GM19452 (cell line): ENCODE data around the gene ASS1.

Experiments
- ATAC-seq: cut with Tn5 transposase; IDR thresholded peaks from one replicate; pipeline ENCODE4 v1.9.1; 2021; ENCODE audit not compliant: unreplicated experiment

Gene ASS1

DNA sequence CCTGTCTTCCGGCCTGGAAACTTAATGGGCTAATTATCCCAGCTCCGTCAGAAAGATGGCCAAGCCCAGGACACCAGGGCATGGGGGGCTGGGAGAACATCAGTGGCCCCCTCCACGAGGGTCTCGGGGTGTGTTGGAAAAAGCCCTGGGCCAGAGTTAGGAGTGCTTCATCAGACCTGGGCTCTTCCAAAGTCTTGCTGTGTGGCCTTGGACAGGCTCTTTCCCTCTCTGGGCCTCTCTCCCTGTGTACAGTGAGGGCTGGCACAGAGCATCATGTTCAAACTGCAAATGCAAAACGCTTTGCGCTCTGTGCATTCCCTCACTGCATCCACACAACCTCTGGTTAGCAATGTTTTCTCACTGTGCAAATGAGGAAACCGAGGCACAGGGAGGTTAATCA, 48.3 kb downstream of the ASS1 start:
- no peak for ATAC-seq

DNA sequence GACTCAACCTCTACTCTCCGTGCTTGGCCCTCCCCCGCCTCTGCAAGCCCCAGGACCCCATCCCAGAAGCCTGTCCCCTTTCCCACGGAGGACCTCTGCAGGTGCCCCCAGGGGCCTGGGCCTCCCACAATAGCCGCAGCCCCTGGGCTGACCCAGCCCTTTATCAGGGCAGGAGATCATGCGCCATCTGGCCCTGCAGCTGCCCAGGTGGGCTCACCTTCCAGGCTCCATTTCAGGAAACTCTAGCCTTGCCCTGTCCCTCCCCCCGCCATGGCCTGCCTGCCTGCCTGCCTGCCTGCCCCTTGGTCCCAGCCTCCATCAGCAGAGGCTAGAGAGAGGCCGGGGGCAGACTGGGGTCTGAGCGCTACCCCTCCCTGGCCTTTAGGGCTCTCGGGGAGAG, 48.7 kb downstream of the ASS1 start:
- ATAC-seq, result no peak

DNA sequence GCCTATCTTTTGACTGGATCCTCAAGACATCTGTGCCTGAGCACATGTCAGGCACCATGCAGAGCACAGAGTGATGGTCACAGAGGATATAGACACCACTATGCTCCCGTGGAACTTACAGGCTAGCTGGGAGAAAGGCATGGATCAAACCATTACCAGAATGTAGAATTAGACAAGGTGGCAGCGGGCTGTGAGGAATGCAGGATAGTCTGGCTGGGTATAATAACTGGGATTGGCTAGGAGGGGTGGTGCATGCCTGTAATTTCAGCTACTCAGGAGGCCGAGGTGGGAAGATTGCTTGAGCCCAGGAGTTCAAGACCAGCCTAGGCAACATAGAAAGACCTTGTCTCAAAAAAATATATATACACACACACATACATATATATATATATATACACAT, 50.3 kb downstream of the ASS1 start:
- no peak for ATAC-seq

DNA sequence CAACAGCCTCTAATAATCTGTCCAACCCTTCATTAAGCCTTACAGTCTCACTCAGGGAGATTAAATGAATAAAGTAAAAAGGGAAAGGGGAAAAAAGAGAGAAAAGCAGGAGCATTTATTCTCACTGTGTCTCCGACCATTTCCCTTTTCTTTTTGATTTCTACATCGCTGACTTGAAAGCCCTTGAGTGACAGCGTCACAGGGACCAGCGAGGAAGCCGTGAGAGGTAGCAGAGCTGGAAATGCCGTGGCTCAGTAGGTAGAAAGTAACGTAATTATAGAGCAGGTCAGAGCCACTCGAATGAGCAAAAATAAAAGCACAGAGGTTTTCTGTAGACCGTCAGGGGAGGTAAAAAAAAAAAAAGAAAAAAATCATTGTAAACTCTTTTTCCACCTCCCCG, 52.4 kb downstream of the ASS1 start:
- ATAC-seq, result no peak

DNA sequence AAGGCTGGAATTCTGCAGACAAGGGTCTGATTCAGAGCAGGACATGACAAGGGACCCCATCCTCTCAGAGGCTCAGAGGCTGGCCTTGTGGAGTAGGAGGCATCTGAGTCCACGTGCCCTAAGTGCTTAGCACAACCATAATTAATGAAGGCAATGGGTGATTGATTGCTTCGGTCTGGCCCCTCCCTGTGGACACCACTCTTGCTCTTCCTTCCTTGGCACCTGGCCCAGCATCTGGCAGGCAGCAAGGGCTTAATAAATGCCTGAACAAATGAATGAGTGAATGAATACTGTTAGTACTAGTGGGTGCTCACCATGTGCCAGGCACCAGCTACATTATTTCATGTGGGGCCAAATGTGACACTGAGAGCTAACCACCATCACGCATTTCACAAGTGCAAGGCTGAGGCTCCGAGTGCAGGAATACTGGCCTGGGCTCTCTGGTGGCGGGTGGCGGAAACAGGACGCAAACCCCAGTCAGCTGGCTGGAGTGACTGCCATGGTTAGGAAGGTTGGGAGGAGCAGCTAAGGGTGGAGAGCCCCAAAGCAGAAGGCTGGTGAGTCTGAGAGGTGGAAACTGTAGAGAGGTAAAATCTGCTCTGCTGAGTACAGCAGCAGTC, 53.6 kb downstream of the ASS1 start:
- no peak for ATAC-seq

DNA sequence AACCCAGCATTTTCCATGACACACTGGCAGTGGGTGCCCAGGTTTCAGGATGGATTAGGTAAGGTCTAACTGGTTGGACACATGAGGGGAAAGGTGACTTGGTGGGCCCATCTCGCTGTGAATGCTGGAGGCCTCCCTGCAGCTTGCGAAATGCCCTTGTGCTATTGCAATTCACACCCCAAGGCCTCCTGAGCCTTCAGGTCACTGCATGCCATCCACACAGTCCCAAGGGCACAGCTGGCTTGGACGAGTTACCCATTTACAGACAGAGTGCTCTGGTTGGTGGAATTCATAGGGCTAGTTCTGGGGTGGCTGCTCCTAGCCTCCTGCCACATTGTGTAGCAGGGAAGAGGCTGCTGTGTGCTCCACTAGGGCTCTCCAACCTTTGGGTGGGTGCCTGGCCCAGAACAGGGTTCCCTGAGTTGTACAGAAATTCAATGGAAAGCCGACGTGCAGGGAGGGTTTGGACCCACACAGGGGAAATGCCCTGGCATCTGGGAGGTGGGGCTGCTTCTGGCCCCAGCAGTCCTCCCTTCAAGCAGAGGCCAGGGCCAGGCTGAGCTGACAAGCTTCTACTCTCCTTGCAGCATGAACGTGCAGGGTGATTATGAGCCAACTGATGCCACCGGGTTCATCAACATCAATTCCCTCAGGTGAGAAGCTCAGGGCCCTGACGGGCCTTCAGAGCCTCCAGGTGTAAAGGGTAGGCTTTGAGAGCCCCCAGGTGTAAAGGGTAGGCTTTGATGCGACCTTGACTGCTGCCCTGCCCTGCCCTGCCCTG, 54.3 kb downstream of the ASS1 start:
- ATAC-seq, result no peak

DNA sequence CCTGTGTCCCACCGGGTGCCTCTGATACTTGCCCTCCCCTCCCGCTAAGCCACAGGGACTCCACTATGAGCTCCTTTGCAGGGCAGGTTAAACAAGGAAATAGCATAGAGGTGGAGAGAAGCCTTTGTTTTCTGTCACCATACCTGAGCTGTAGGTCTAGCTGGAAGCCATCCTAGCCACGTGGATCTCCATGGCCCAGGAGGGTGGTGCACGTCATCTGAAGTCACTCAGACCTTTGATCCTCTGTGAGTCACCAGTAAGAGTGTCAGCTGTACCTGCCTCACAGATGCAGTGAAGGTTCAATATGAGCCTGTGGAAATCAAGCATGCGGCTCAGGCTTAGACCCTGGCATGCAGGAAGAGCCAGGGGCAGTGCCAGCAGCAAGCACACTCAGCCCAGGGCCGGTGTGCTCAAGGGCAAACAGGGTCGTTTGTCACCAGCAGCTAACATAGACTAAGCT, 55.1 kb downstream of the ASS1 start:
- no peak for ATAC-seq

DNA sequence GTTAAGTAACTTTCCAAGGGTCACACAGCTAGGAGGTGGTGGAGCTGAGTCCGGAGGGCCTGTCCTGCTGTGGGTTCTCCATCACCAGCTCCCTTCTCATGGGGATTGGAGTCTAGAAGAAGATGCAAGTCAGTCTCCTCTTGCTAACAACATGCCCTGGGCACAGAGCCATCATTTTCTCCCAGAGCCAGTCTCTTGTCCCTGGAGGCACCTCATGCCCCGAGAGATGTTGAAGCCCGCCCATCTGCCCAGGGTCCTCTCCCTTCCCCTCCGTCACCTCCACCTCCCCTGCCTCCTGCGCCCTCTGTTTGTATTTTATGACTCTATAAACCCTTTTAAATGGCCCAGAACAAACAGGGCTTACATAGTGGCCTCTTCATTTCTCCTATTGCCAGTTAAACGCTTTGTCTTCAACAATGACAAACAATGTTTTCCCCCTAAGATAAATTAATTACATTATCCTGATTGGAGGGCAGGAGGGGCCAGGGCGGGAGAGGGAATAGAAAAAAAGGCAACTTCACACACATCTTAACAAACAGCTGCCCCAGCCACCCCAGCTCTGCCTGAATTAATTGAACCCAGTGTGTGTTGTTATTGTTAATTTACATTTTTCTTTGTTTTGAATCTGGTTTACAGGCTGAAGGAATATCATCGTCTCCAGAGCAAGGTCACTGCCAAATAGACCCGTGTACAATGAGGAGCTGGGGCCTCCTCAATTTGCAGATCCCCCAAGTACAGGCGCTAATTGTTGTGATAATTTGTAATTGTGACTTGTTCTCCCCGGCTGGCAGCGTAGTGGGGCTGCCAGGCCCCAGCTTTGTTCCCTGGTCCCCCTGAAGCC, 55.8 kb downstream of the ASS1 start:
- ATAC-seq, result no peak

DNA sequence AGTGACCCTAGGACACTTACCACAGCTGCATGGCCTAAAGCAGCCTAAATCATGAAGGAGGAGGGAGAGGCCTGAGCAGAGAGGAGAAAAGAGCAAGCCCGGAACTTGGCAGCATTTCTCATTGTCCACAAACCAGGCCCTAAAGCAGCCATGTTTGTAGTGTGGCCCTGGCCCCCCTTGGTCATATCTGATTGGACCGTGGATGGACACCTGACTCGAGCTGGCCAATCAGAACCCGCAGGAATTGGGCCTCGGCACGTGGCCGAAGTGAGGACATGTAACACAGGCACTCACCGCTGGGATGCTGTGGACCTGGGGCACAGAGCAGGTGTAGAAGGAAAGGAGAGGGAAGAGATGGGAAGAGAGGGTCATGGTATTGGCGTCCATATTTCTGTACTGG, 56.9 kb downstream of the ASS1 start:
- no peak for ATAC-seq

DNA sequence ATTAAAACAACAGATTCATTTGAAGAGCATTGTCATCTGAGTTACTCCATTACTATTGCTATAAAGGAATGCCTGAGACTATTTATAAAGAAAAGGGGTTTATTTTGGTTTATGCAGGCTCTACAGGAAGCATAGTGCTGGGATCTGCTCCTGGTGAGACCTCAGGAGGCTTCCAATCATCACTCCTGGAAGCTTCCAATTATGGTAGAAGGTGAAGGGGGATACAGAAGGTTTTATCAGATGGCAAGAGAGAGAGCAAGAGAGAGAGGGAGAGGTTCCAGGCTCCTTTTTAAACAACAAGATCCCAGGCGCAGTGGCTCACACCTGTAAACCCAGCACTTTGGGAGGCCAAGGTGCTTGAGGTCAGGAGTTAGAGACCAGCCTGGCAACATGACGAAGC, 63.5 kb downstream of the ASS1 start:
- no peak for ATAC-seq

DNA sequence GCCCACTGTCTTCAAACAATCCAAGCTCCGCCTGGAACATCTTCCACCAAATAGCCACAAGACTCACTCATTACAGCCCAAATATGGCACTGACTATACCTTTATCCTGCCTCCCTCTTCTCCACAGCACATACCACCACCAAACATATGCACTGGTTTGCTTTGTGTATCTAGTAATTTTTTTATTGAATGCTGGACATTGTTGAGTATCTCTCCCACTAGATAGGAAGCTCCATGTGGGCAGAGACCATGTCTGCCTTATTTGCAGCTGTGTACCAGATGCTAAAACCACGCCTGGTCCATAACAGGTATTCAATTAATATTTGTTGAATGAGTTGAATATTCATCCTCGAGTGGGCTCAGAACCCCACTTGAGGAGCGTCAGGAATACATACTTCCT, 67.4 kb downstream of the ASS1 start:
- ATAC-seq, result no peak

DNA sequence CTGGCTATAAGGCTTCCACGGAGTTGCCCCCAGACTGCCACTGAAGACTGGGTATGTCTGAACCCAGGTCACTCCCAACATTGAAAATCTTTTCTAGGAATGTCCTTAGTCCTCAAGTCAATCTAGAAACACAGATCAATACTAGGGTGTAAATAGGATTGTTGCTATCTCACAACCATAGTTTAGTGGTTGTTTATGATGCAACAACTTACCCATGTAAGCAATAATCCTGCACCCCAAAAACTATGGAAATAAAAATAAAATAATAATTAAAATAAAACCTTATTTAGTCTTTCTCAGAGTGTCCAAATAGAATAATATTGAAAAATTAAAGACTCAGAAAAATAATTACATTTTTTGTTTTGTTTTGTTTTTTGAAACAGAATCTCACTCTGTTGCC, 68.3 kb downstream of the ASS1 start:
- ATAC-seq, result no peak

DNA sequence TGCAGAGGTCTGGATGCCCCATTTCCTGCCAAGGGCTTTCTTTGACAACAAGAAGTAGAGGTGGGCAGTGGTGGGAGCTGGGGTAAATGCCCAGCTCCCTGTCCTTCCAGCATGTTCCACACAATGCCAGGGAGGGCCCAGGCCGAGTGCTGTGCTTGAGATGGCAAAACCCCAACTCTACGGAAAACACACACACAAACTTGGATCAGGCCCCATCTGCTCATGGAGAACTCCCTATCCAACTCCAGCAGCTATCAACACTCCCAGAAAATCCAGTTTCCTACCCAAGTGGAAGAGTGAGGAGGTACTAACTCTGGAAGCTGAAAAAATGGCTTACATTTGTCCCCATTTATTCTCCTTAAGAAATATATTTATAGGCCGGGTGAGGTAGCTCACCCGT, 73.5 kb downstream of the ASS1 start:
- ATAC-seq, result no peak

DNA sequence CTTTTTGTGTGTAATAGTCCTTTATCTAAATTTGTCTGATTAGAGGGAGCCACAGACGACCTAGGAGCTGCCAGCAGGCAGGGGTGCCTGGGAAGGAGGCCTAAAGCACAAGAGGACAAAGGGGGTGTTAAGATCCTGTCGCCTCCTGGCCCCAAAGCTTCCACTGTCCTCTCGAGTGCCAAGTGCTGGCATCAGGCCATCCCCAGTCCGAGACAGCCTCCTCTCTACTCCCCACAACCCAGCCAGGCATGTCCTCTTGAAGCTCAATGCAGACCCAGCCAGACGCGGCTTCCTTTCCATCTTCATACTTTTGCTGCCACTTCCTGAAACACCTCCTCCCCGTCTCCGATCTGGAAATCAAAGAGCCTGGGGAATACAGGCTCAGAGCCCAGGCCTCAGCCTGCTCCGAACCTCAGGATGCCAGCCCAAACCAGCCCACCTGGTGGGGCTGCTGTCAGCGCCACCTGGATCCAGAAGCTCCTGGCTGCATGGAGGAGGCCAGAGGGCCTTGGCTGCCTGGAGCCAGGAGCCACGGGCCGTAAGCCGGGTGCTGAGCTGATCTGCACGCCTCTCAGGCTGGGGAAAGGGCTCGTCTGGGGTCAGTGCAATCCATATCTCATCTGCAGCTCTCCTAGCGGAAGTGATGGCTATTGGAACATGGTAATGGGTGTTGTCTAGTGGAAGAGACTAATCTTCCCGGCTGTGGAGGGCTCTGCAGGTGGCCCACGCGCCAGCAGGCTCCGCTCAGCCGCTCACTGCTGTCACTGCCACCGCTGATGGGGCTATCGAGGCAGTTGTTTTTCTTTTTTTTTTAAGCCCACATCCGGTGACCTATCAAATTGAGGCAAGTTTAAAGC, 74.4 kb downstream of the ASS1 start:
- no peak for ATAC-seq

DNA sequence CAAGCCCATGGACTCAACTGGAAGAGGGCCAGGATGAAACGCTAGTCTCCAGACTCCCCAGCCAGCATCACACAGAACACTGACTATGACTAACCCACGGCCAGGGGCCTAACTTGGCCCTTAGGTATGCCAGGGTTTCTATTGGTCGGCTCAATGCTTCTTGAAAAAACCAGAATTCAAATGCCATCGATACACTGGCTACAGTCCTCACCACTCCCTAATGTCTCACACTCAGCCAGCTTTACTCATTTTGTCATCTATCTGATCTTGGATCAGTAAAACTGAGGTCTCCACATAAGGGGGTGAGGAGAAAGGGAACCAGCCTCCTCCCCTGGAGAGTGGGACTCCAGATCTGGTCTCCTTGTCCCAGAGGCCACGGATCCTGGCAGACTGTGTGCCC, 75.2 kb downstream of the ASS1 start:
- ATAC-seq, result no peak

DNA sequence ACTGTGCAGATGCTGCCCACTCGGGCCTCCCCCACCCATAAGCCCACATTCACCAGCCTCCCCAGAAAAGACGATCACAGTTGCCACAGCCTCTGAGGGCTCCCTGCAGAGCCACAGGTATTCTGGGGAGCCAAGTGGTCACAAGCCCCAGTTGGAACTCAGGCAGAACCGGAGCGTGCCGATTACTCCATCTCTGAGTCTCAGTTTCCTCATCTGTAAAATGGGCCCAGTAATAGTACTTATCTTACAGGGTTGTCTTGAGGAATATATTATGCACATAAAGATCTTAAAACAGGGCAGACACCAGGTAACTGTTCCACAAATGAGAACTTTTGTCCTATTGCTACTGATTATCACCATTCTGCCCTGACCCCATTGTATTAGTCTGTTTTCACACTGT, 77.0 kb downstream of the ASS1 start:
- no peak for ATAC-seq

DNA sequence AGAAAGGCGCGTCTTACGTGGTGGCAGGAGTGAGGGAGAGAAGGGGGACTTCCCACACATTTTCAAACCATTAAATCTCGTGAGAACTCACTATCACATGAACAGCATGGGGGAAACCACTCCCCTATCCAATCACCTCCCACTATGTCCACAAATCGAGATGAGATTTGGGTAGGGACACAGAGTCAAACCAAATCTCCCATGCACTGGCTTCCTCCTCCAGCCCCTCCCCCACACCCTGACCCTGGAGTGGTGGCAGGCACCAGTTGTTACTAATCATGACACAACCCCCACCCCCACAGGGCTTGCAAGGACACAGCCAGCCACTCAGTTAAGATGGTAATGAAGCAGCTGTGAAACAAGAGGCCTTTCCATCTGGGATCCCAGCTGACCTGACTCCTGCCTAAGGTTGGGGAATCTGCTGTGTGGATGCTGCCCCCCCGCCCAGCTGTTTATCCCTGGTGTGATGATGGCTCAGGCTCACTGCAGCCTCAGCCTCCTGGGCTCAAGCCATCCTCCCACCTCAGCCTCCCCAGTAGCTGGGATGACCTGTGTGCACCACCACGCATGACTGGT, 77.6 kb downstream of the ASS1 start:
- ATAC-seq, result no peak

DNA sequence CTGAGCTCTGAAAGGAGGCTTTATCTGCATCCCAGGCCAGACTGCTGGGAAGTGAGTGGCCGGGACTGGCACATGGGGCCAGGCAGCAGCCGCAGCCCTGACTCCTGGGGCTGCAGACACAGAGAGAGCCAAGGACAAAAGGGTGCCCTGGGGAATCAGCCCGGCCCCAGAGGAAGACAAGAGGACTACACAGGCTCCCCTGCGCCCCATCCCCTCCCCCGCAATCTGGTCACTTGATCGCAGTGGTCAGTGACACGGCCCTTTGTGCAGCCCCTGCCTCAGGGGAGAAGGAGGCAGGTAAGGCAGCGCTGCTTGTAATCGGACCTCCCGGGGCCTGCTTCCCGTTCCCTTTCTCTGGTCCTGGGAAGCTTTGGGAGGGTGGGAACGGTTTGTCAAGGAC, 79.2 kb downstream of the ASS1 start:
- no peak for ATAC-seq

DNA sequence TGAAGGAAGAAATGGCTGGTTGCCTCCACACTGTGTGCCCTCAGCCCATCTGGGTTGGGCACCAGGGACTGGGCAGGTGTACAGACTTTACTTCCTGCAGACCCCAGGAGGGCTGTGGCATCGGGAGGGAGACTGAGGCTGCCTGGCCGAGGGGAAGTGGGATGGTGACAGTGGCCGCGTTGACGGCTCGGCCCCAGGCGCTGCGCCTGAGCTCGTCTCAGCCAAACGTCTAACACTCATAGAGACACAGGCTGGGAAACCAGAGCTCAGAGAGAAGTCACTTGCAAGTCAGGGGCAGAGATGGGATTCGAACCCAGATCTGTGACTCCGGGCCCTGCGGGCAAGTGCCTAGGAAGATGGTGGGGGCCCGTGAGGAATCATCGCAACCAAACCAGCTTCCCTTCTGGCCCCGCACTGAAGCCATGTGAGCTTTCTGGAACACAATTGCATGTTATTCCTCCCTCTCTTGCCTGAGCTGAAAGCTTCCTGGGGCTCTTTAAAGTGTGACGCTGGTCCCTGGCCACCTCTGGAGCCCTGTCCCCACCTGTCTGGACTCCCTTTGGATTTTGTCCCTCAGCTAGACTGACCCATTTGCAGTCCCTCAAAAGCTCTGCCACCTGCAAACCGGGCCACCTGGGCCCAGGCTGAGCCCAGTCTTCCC, 81.6 kb downstream of the ASS1 start:
- ATAC-seq, result no peak
